Peyer's patch (tissue), 4 donors: ENCODE results near the gene WWOX. TPM values are rescaled to one million over a fixed set of nuclear protein-coding genes. Genes with fewer than 3 reads are reported as not detected.

Experiments used
- DNase-seq, 3 donors: peaks; one replicate each; pipeline ENCODE4 v3.0.0-alpha.2; 2017 to 2019
- H3K27ac ChIP-seq, 4 donors: fragments of 200-600 bp; sonication (generic); one replicate each; pipeline ENCODE4 v1.5.1; 2016 to 2019
- H3K27me3 ChIP-seq, 2 donors: fragments of 200-600 bp; sonication (generic); one replicate each; pipeline ENCODE4 v1.5.1; 2019
- H3K36me3 ChIP-seq, 3 donors: fragments of 200-600 bp; sonication (generic); one replicate each; pipeline ENCODE4 v1.5.1; 2016 to 2019
- H3K4me1 ChIP-seq, 4 donors: fragments of 200-600 bp; sonication (generic); one replicate each; pipeline ENCODE4 v1.5.1; 2016 to 2019
- H3K4me3 ChIP-seq, 4 donors: fragments of 200-600 bp; sonication (generic); 1 replicate in 3 of 4; 2 replicates in 1 of 4; pipeline ENCODE4 v1.5.1; 2016 to 2019; ENCODE audit warnings: mild to moderate bottlenecking in 1 of 4
- H3K9me3 ChIP-seq, 4 donors: fragments of 200-600 bp; sonication (generic); one replicate each; pipeline ENCODE4 v1.5.1; 2016 to 2019; ENCODE audit warnings: mild to moderate bottlenecking in 1 of 4
- POLR2A ChIP-seq, 2 donors: fragments of 450-650 bp; IDR thresholded peaks; one replicate each; pipeline ENCODE4 v1.5.1; 2017; ENCODE audit warnings: antibody characterized with exemption in 2 of 2, mild to moderate bottlenecking in 2 of 2, moderate library complexity in 2 of 2
- total RNA-seq, 4 donors: library from RNA; depleted of rRNA; stranded (reverse); fragments of >200 nt; gene quantifications; one replicate each; pipeline ENCODE4 v1.1.0, GENCODE V29; 2016
- TF ChIP-seq, protein P1 (sequence below), 6 experiments: fragments of 450-650 bp in 4 of 6; fragments of 200-600 bp in 2 of 6; sonication (generic) in 1 of 6; IDR thresholded peaks; one replicate each; pipeline ENCODE4 v1.5.1; 2017 to 2019; ENCODE audit warnings: antibody characterized with exemption in 6 of 6, mild to moderate bottlenecking in 3 of 6, moderate library complexity in 1 of 6

The WWOX gene
- total RNA-seq, 4 donors from 2014 or later: 17.3 to 197 (median 57.5) TPM

DNA sequence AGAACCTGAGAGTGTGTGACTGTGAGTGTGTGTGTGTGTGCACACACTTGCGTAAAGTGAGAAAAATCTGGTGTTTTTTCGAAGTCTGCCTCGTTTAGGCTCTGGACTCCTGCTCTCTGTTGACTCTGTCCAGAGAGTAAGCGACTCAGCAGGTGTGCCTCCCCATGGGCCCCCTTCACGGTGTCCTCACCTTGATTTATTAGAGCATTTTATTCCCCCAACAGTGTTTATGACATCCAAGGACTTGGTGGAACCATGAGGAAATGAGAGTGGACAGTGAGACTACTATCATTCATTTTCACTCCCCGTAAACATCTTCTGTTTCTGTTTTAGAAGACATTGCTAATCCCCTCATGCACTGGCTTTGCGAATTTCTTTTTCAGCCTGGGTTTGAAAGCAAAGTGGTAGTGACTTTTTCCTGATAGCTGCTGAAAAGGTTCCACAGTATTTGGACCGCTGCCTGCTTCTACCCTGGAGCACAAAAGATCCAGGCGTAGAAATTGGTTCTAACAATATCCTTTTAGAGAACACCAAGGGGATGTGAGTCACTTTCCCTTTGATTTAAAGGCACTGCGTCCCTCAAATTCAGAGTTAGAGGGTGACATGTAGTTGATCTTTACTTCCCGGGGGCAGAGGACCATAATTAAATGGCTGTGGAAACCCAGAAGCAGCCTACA lies 218.2 kb downstream of the WWOX start:
- DNase-seq: no peak
- Histone ChIP-seq H3K4me3 (no peak overlapping the region), H3K4me1 (no peaks in the 10 kb centered on the region), H3K36me3 (no peaks in the 10 kb centered on the region), H3K27me3 (no peaks in the 10 kb centered on the region), H3K9me3 (no peaks in the 10 kb centered on the region), H3K27ac (peak overlapping the region in 1 of 4 donors; percentile 0)
- no peak for TF ChIP-seq POLR2A (IDR thresholded peaks at IDR 0.05)
- TF ChIP-seq, protein P1, sequence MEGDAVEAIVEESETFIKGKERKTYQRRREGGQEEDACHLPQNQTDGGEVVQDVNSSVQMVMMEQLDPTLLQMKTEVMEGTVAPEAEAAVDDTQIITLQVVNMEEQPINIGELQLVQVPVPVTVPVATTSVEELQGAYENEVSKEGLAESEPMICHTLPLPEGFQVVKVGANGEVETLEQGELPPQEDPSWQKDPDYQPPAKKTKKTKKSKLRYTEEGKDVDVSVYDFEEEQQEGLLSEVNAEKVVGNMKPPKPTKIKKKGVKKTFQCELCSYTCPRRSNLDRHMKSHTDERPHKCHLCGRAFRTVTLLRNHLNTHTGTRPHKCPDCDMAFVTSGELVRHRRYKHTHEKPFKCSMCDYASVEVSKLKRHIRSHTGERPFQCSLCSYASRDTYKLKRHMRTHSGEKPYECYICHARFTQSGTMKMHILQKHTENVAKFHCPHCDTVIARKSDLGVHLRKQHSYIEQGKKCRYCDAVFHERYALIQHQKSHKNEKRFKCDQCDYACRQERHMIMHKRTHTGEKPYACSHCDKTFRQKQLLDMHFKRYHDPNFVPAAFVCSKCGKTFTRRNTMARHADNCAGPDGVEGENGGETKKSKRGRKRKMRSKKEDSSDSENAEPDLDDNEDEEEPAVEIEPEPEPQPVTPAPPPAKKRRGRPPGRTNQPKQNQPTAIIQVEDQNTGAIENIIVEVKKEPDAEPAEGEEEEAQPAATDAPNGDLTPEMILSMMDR (IDR thresholded peaks at IDR 0.05): no peak

DNA sequence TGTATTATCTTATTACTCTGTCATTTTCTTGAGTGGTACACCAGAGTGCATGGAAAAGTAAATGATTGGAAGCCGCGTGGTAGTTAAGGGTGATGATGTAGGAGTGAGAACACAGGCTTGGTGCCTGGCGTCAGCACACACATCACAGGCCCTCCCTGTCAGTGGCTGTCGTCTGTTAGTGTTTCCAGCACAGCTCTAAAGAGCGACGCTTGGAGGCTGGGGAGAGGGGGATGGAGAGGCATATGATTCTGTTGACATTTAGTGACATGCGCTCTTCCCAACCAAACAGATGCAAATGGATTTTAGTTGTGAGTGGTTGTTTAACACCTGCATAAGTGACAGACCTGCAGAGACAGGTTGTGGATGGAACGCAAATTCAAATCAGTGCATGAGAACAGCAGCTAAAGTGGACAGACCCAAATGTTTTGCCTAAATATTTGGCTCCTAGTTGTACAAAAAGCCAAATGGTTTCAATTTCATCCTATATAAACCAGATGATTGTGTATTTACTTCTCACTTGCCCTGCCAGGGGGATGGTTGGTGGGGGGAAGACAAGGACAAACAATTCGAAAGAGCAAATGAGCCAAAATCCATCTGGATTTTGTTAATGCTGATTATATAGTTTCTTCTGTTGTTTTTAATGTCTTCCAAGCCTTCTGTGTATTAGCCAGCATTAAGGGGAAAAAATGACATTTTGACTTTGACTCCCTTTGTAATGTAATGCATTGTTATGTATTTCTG lies 222.3 kb downstream of the WWOX start:
- no peak for TF ChIP-seq POLR2A (IDR thresholded peaks at IDR 0.05)
- TF ChIP-seq, protein P1 (IDR thresholded peaks at IDR 0.05): no peak
- H3K4me1 ChIP-seq: no peaks in the 10 kb centered on the region

DNA sequence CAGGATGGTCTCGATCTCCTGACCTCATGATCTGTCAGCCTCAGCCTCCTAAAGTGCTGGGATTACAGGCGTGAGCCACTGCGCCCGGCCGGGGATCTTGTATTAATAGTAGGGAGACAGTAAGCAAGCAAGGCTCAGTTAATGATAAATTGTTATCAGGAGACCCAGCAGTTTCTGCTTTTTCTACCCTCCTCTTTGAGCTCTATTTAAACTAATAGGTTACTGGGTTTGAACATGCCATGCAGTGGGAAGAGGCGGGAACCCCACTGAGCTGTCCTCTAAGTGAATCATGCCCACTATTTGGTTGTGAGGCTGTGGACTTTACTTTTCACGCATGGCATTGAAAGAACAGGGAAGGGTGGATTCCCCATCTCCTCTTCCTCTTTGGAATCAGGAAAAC lies 223.9 kb downstream of the WWOX start:
- DNase-seq: no peak
- no peaks in the 10 kb centered on the region for H3K36me3 ChIP-seq
- TF ChIP-seq POLR2A (IDR thresholded peaks at IDR 0.05): no peak
- TF ChIP-seq, protein P1 (IDR thresholded peaks at IDR 0.05): no peak
- H3K27me3 ChIP-seq: no peaks in the 10 kb centered on the region
- no peaks in the 10 kb centered on the region for H3K9me3 ChIP-seq
- H3K4me3 ChIP-seq: no peak overlapping the region
- H3K27ac ChIP-seq: no peak overlapping the region
- H3K4me1 ChIP-seq: no peaks in the 10 kb centered on the region

More for the DNA sequence above, 222.3 kb downstream of the WWOX start:
- H3K36me3 ChIP-seq: no peaks in the 10 kb centered on the region
- H3K27ac ChIP-seq: no peak overlapping the region
- H3K4me3 ChIP-seq: no peak overlapping the region
- no peaks in the 10 kb centered on the region for H3K27me3 ChIP-seq
- H3K9me3 ChIP-seq: no peaks in the 10 kb centered on the region
- no peak for DNase-seq

DNA sequence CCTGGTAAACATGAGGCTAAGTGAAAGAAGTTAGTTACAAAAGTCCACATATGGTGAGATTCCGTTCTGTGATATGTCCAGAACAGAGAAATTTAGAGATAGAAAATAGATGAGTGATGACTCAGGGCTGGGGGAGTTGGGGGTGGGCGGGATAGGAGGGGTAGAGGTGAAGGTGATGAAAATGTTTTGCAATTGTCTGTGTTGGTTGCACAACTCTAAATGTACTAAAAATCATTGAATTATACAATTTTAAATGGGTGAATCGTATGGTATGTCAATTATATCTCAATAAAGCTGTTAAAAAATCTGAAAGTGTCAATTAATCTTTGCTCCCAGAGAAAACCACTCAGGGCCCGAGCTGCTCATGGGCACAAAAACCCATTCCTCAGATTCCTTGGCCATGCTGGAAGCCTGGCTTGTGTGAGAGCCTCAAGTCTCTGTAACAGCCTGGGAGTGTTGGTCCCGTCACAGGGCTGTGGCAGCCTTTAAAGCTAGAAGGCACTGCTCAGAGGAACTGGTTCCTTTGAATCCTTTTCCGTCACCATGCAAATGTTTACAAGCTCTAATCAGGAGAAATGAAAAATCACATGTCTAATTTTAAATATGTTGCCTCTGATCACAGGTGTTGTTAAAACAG lies 225.3 kb downstream of the WWOX start:
- TF ChIP-seq, protein P1 (IDR thresholded peaks at IDR 0.05): no peak
- no peak for TF ChIP-seq POLR2A (IDR thresholded peaks at IDR 0.05)
- Histone ChIP-seq H3K4me3 (no peak overlapping the region), H3K4me1 (no peaks in the 10 kb centered on the region), H3K36me3 (no peaks in the 10 kb centered on the region), H3K27ac (no peak overlapping the region), H3K27me3 (no peaks in the 10 kb centered on the region), H3K9me3 (no peaks in the 10 kb centered on the region)
- no peak for DNase-seq

DNA sequence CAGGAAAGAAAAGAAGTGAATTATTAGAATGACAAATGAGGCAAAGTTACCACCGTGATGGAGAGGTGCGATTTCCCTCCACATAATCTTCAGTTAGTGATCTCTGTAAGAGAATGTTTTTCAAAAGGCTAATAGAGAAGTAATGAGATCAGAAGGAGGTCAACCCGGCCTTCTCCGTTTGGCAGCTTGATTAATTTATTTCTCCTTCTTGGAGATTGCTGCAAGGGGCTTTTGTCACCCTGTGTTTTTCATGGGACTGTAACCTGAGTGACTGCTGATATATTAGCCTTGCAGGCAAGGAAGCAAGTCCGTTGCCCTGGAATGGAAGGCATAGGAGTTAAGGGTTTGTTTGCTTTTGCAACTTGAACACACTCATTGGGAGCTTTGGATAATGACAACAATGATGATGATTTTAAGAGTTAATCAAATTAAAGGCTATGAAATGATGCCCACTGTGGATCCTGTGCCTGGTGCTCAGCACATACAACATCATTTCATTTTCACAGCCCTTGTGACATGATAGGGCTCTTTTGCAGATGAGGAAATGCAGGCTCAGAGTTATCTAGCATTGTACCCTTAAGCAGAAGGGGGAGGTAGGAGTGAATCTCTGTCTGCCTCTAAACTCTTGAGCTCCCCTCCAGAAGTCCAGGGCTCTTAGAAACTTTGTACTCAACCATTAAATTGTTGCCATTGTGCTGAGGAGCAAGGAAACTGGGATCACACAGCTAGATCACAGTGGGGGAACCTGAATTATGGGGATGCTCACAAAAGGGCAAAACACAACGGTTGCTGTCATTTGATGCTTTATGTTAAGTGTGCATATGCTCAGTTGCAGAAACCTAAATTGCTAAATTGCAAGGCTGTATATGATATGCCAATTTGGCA lies 226.3 kb downstream of the WWOX start:
- Histone ChIP-seq H3K4me1 (no peaks in the 10 kb centered on the region), H3K4me3 (no peak overlapping the region), H3K27me3 (no peaks in the 10 kb centered on the region), H3K9me3 (no peaks in the 10 kb centered on the region), H3K27ac (no peak overlapping the region), H3K36me3 (no peaks in the 10 kb centered on the region)
- DNase-seq: no peak
- no peak for TF ChIP-seq POLR2A (IDR thresholded peaks at IDR 0.05)
- TF ChIP-seq, protein P1 (IDR thresholded peaks at IDR 0.05): no peak
